ENCODE data around the gene CHRND.
"Not testable (repeated sequence)": the region's sequence is repeated elsewhere in the genome, so short reads cannot be mapped to it uniquely, and the experiment has no call there.

The CHRND gene

DNA sequence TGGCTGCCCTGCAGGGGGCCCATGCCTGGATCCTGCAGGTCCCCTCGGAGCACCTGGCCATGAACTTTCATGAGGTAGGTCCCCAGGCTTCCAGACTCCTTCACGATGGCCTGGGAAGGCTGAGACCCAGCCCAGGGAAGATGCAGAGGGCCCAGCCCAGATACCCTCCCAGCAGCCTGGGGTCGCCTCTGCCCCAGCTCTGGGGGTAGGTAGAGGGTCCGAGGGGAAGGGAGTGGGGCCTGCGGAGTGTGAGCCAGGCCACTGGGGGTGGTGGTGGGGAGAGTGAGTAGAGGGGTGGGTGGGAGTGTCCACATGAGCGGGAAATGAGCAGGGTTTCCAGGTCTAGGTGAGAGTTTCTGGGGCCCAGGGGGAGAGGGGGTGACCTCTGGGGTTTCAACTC lies 1.2 kb upstream of the CHRND start:
- no peak overlapping the region for H3K9ac ChIP-seq (ENCODE audit: low read length)
- H3K27ac ChIP-seq (ENCODE audit: low read length), result no peak overlapping the region
- H3K9me3 ChIP-seq (ENCODE audit: control insufficient read depth, low read depth, low read length), result no peaks in the 10 kb centered on the region
- no peaks in the 10 kb centered on the region for H3K36me3 ChIP-seq (ENCODE audit: control insufficient read depth, low read depth, low read length)
- no peak overlapping the region for H3K4me3 ChIP-seq (ENCODE audit: low read length)
- H3K27me3 ChIP-seq (ENCODE audit: control insufficient read depth, insufficient read depth, low read length), result peaks cover 54% of the 10 kb centered on the region
- no peaks in the 10 kb centered on the region for H3K4me1 ChIP-seq (ENCODE audit: control insufficient read depth, low read depth, low read length)

DNA sequence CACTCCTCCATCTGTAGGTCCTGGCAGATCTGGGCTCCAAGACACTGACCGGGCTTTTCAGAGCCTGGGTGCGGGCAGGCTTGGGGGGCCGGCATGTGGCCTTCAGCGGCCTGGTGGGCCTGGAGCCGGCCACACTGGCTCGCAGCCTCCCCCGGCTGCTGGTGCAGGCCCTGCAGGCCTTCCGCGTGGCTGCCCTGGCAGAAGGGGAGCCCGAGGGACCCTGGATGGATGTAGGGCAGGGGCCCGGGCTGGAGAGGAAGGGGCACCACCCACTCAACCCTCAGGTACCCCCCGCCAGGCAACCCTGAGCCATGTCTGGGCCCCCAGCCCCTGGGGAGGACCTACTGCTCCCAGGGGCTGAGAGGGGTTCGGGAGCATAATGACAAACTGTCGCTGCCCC lies 761 bp upstream of the CHRND start:
- Histone ChIP-seq H3K27me3 (ENCODE audit: control insufficient read depth, insufficient read depth, low read length) (peaks cover 52% of the 10 kb centered on the region), H3K36me3 (ENCODE audit: control insufficient read depth, low read depth, low read length) (no peaks in the 10 kb centered on the region), H3K27ac (ENCODE audit: low read length) (no peak overlapping the region)

GRCh38 chr2:232526372-232526941 lies 497 bp downstream of the CHRND start:
- Histone ChIP-seq H3K4me3 (ENCODE audit: low read length) (no peak overlapping the region), H3K9me3 (ENCODE audit: control insufficient read depth, low read depth, low read length) (no peaks in the 10 kb centered on the region), H3K27ac (ENCODE audit: low read length) (no peak overlapping the region), H3K4me1 (ENCODE audit: control insufficient read depth, low read depth, low read length) (no peaks in the 10 kb centered on the region), H3K9ac (ENCODE audit: low read length) (no peak overlapping the region), H3K27me3 (ENCODE audit: control insufficient read depth, insufficient read depth, low read length) (peaks cover 39% of the 10 kb centered on the region), H3K36me3 (ENCODE audit: control insufficient read depth, low read depth, low read length) (no peaks in the 10 kb centered on the region)

More for the DNA sequence above, 761 bp upstream of the CHRND start:
- no peak overlapping the region for H3K4me3 ChIP-seq (ENCODE audit: low read length)
- H3K4me1 ChIP-seq (ENCODE audit: control insufficient read depth, low read depth, low read length), result no peaks in the 10 kb centered on the region
- no peak overlapping the region for H3K9ac ChIP-seq (ENCODE audit: low read length)
- H3K9me3 ChIP-seq (ENCODE audit: control insufficient read depth, low read depth, low read length), result no peaks in the 10 kb centered on the region

DNA sequence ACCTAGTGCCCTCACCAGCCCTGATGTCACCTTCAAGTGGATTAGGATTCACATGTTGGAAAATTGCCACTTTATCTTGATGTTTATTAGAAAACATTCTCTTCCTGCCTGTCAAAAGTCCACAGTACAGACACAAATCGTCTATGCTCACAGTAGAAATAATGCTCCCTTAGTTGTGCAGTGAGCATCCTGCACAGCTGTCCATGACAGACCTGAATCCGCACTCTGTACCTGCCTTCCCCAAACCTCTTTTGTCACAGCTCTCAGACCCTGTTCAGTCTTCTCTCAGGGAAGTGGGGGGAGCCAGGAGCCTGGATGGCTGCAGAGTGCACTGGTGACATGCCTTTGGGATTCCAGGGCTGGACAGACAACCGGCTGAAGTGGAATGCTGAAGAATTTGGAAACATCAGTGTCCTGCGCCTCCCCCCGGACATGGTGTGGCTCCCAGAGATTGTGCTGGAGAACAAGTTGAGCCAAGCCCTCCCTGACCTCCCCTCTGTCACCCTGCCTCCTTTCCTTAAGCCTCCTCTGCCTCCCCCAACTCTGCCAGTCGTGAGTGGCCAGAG lies 2.0 kb downstream of the CHRND start:
- Histone ChIP-seq H3K9ac (ENCODE audit: low read length) (no peak overlapping the region), H3K4me1 (ENCODE audit: control insufficient read depth, low read depth, low read length) (no peaks in the 10 kb centered on the region)

GRCh38 chr2:232528746-232529460 lies 2.9 kb downstream of the CHRND start:
- peaks cover 14% of the 10 kb centered on the region for H3K27me3 ChIP-seq (ENCODE audit: control insufficient read depth, insufficient read depth, low read length)
- H3K9ac ChIP-seq (ENCODE audit: low read length), result no peak overlapping the region
- no peak overlapping the region for H3K4me3 ChIP-seq (ENCODE audit: low read length)
- H3K4me1 ChIP-seq (ENCODE audit: control insufficient read depth, low read depth, low read length), result no peaks in the 10 kb centered on the region
- no peak overlapping the region for H3K27ac ChIP-seq (ENCODE audit: low read length)
- H3K9me3 ChIP-seq (ENCODE audit: control insufficient read depth, low read depth, low read length), result no peaks in the 10 kb centered on the region
- H3K36me3 ChIP-seq (ENCODE audit: control insufficient read depth, low read depth, low read length), result no peaks in the 10 kb centered on the region

More for the DNA sequence above, 2.0 kb downstream of the CHRND start:
- peaks cover 24% of the 10 kb centered on the region for H3K27me3 ChIP-seq (ENCODE audit: control insufficient read depth, insufficient read depth, low read length)
- no peaks in the 10 kb centered on the region for H3K36me3 ChIP-seq (ENCODE audit: control insufficient read depth, low read depth, low read length)
- no peak overlapping the region for H3K27ac ChIP-seq (ENCODE audit: low read length)
- H3K4me3 ChIP-seq (ENCODE audit: low read length), result no peak overlapping the region
- H3K9me3 ChIP-seq (ENCODE audit: control insufficient read depth, low read depth, low read length), result no peaks in the 10 kb centered on the region

GRCh38 chr2:232529806-232530547 lies 4.0 kb downstream of the CHRND start:
- no peaks in the 10 kb centered on the region for H3K4me1 ChIP-seq (ENCODE audit: control insufficient read depth, low read depth, low read length)
- H3K27me3 ChIP-seq (ENCODE audit: control insufficient read depth, insufficient read depth, low read length), result peaks cover 4% of the 10 kb centered on the region
- no peaks in the 10 kb centered on the region for H3K36me3 ChIP-seq (ENCODE audit: control insufficient read depth, low read depth, low read length)
- H3K9me3 ChIP-seq (ENCODE audit: control insufficient read depth, low read depth, low read length), result no peaks in the 10 kb centered on the region
- H3K4me3 ChIP-seq (ENCODE audit: low read length), result no peak overlapping the region
- H3K9ac ChIP-seq (ENCODE audit: low read length), result no peak overlapping the region
- no peak overlapping the region for H3K27ac ChIP-seq (ENCODE audit: low read length)

DNA sequence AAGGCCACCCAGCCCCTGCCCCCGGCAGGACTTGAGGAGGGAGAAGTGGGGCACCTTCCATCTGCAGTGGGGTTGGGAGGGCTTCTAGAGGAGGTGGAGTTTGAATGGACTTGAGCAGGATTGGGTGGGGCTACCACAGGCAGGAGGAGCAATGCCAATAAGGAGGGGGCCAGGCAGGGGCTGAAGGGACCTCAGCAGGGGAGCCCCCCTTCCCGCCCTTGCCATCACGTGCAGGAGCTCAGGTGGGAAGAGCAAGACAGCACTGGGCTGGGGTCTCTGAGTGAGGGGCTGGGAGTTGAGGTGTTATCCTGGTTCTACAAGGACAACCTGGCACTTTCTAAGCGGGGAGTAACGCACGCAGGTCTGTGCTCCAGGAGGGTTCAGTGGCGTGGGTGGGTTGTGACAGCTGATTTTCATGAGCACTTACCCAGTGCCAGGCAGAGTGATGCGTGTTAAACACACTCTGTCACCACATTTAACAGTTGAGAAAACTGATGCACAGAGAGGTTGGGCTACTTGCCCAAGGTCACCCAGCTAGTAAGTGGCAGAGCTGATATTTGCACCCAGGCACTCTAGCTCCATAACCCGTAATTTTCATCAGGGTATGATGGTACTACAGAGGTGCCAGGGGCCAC lies 4.8 kb downstream of the CHRND start:
- H3K9ac ChIP-seq (ENCODE audit: low read length), result no peak overlapping the region
- no peak overlapping the region for H3K27ac ChIP-seq (ENCODE audit: low read length)
- no peaks in the 10 kb centered on the region for H3K4me1 ChIP-seq (ENCODE audit: control insufficient read depth, low read depth, low read length)
- H3K36me3 ChIP-seq (ENCODE audit: control insufficient read depth, low read depth, low read length), result no peaks in the 10 kb centered on the region
- H3K9me3 ChIP-seq (ENCODE audit: control insufficient read depth, low read depth, low read length), result no peaks in the 10 kb centered on the region
- no peaks in the 10 kb centered on the region for H3K27me3 ChIP-seq (ENCODE audit: control insufficient read depth, insufficient read depth, low read length)
- H3K4me3 ChIP-seq (ENCODE audit: low read length), result no peak overlapping the region

DNA sequence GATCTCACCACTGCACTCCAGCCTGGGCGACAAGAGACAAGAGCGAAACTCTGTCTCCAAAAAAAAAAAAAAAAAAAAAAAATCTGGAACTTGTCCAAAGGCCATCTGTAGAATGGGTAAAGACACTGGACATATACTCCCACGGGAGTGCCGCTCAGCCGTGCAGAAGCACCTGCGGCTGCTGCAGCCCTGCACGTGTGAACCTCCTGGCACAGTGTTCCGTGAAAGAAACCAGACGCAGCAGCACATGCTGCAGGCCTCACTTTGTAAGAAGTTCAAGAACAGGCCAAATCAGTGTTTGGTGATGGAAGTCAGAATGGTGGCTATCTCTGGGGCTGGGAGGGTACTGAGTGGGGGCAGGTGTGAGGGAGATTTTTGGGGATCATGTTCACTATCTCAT lies 6.5 kb downstream of the CHRND start:
- Histone ChIP-seq H3K9ac (ENCODE audit: low read length) (no peak overlapping the region), H3K27me3 (ENCODE audit: control insufficient read depth, insufficient read depth, low read length) (no peaks in the 10 kb centered on the region), H3K4me3 (ENCODE audit: low read length) (no peak overlapping the region), H3K36me3 (ENCODE audit: control insufficient read depth, low read depth, low read length) (no peaks in the 10 kb centered on the region), H3K9me3 (ENCODE audit: control insufficient read depth, low read depth, low read length) (no peaks in the 10 kb centered on the region), H3K4me1 (ENCODE audit: control insufficient read depth, low read depth, low read length) (no peaks in the 10 kb centered on the region), H3K27ac (ENCODE audit: low read length) (no peak overlapping the region)

GRCh38 chr2:232532821-232533220 lies 6.9 kb downstream of the CHRND start:
- not testable (repeated sequence) for H3K27ac ChIP-seq (ENCODE audit: low read length); H3K4me3 ChIP-seq (ENCODE audit: low read length); H3K36me3 ChIP-seq (ENCODE audit: control insufficient read depth, low read depth, low read length); H3K4me1 ChIP-seq (ENCODE audit: control insufficient read depth, low read depth, low read length); H3K9ac ChIP-seq (ENCODE audit: low read length); H3K27me3 ChIP-seq (ENCODE audit: control insufficient read depth, insufficient read depth, low read length); H3K9me3 ChIP-seq (ENCODE audit: control insufficient read depth, low read depth, low read length)

- H3K27ac ChIP-seq (ENCODE audit: low read length), result no peak overlapping the region
- no peak overlapping the region for H3K4me3 ChIP-seq (ENCODE audit: low read length)
- H3K36me3 ChIP-seq (ENCODE audit: control insufficient read depth, low read depth, low read length), result no peaks in the 10 kb centered on the region
- H3K27me3 ChIP-seq (ENCODE audit: control insufficient read depth, insufficient read depth, low read length), result no peaks in the 10 kb centered on the region
- H3K9me3 ChIP-seq (ENCODE audit: control insufficient read depth, low read depth, low read length), result no peaks in the 10 kb centered on the region
- H3K9ac ChIP-seq (ENCODE audit: low read length), result no peak overlapping the region
- H3K4me1 ChIP-seq (ENCODE audit: control insufficient read depth, low read depth, low read length), result peaks cover 3% of the 10 kb centered on the region
Observed at GRCh38 chr2:232533944-232534710, 8.2 kb downstream of the CHRND start.
